ENCODE data around the gene APOE. TPM values are rescaled to one million over a fixed set of nuclear protein-coding genes. Genes with fewer than 3 reads are reported as not detected.
A peak's percentile ranks its signal among the peaks of the same experiment; 100 is the strongest.
"Not testable (repeated sequence)": the region's sequence is repeated elsewhere in the genome, so short reads cannot be mapped to it uniquely, and the experiment has no call there.

APOE gene
- total and polyA plus RNA-seq, 2 of the 8 experiments (the other 6 are each of a cell fraction or from before 2014, with no cell fraction given): 629 to 1,258 TPM

- H3K79me2 ChIP-seq (ENCODE audit: control insufficient read depth in 1 of 2, insufficient read depth in 2 of 2, low read length in 2 of 2); H3K27me3 ChIP-seq (replicated peaks in 1 of 4; ENCODE audit: control insufficient read depth in 3 of 4, extremely low read depth in 1 of 4, insufficient read depth in 3 of 4, low read length in 3 of 4); H4K20me1 ChIP-seq (replicated peaks in 1 of 2; ENCODE audit: control insufficient read depth in 1 of 2, insufficient read depth in 2 of 2, low read length in 2 of 2); H2BK120ac ChIP-seq (replicated peaks; ENCODE audit: low read depth, low read length); H3K23ac ChIP-seq (ENCODE audit: insufficient read length); H3K79me1 ChIP-seq (ENCODE audit: low read depth, low read length); H3K23me2 ChIP-seq (ENCODE audit: low read depth, low read length); H3K9me3 ChIP-seq (ENCODE audit: insufficient read depth in 2 of 2, low read depth in 1 of 2, low read length in 1 of 2); H3K14ac ChIP-seq (ENCODE audit: insufficient read length); H3K36me3 ChIP-seq (ENCODE audit: control insufficient read depth in 2 of 4, insufficient read depth in 4 of 4, low read length in 3 of 4); H4K8ac ChIP-seq (ENCODE audit: extremely low read depth, insufficient read depth, low read length): not testable (repeated sequence)
- peak within 1 kb of the TSS; percentile 75; the same call in 1 of the 2 replicates for H2BK12ac ChIP-seq (ENCODE audit: low read depth, low read length)
- peak within 1 kb of the TSS; percentile 41 to 76 (median 56) for H3K4me3 ChIP-seq (ENCODE audit: extremely low read depth in 1 of 4, insufficient read depth in 2 of 4, low read depth in 3 of 4, low read length in 4 of 4)
- peaks cover 4 to 17% (median 6%) of the 10 kb centered on the region in 4 experiments for H3K4me1 ChIP-seq (replicated peaks in 1 of 4; ENCODE audit: control insufficient read depth in 3 of 4, insufficient read depth in 4 of 4, low read length in 3 of 4)
- H2BK5ac ChIP-seq (ENCODE audit: low read depth, low read length): peak within 1 kb of the TSS; percentile 83
- peak within 1 kb of the TSS; percentile 27 for H4K5ac ChIP-seq (ENCODE audit: insufficient read length, low read depth, low read length)
- H3K4me2 ChIP-seq (ENCODE audit: insufficient read depth in 1 of 2, low read depth in 2 of 2, low read length in 2 of 2): peak within 1 kb of the TSS; percentile 70 to 89
- POLR2A ChIA-PET (ENCODE audit: partially characterized antibody): interaction anchor here (0.7 to 4.9 kb wide), 6 partner anchors 10 to 40 kb away, joined by 3 to 50 read pairs (median 6); partner anchors contain the start of genes APOE and CLPTM1
- H2AK5ac ChIP-seq (ENCODE audit: low read depth, low read length): 0 out of 2 replicates have a peak within 1 kb of the TSS, but pooled peaks have one; percentile 48
- H2BK20ac ChIP-seq (ENCODE audit: low read length): 0 out of 2 replicates have a peak within 1 kb of the TSS, but pooled peaks have one; percentile 61
- peak within 1 kb of the TSS; percentile 74 for H3K56ac ChIP-seq (replicated peaks; ENCODE audit: insufficient read length, low read depth, low read length)
- peak within 1 kb of the TSS; percentile 97; the same call in 1 of the 2 replicates for H2BK15ac ChIP-seq (ENCODE audit: low read length)
- H3K9ac ChIP-seq (replicated peaks in 1 of 4; ENCODE audit: extremely low read depth in 1 of 4, low read depth in 3 of 4, low read length in 3 of 4): peak within 1 kb of the TSS in 3 of 4 experiments; percentile 35 to 91 (median 71); a peak in 6 of 7 replicates
- DNase-seq (ENCODE audit: low read depth in 1 of 2, low spot score in 2 of 2) (peak; percentile 53 to 93), FAIRE-seq (peak; percentile 24)
- peak within 1 kb of the TSS; percentile 46 for H3K4ac ChIP-seq (replicated peaks; ENCODE audit: insufficient read length, low read depth, low read length)
- peak; percentile 95 for TF ChIP-seq RFX5 (IDR thresholded peaks at IDR 0.05; ENCODE audit: borderline replicate concordance, low read depth, low read length)
- peak; percentile 96 for TF ChIP-seq CREB1 (IDR thresholded peaks at IDR 0.05)
- TF ChIP-seq PHF8 (conservative IDR thresholded peaks at IDR 0.05; ENCODE audit: low read depth, low read length): peak; percentile 27; the same call in 1 of the 2 replicates
- TF ChIP-seq TBP (IDR thresholded peaks at IDR 0.05; ENCODE audit: low read depth, low read length): 0 out of 2 replicates have a peak, but pooled peaks have one; percentile 12
- TF ChIP-seq SP1 (IDR thresholded peaks at IDR 0.05; ENCODE audit: low read depth, low read length): peak; percentile 82
- TF ChIP-seq CHD2 (IDR thresholded peaks at IDR 0.05; ENCODE audit: low read length): peak; percentile 83
- peak; percentile 47 for TF ChIP-seq KDM4A (IDR thresholded peaks at IDR 0.05; ENCODE audit: low read depth, low read length, severe bottlenecking)
- TF ChIP-seq NRF1 (IDR thresholded peaks at IDR 0.05; ENCODE audit: low read depth, low read length): peak; percentile 12; the same call in 1 of the 2 replicates
- peak; percentile 16 for TF ChIP-seq ASH2L (IDR thresholded peaks at IDR 0.05; ENCODE audit: low read length)
- TF ChIP-seq POLR2A (IDR thresholded peaks at IDR 0.05; ENCODE audit: control extremely low read depth in 1 of 2, low read depth in 2 of 2, low read length in 2 of 2): peak; percentile 57 to 69
- TF ChIP-seq CEBPB (IDR thresholded peaks at IDR 0.05; ENCODE audit: low read depth, low read length): peak; percentile 60; the same call in 1 of the 2 replicates
- CTCF ChIA-PET (ENCODE audit: partially characterized antibody): interaction anchor here (0.8 to 4.4 kb wide), 3 partner anchors 9 to 38 kb away, joined by 3 to 13 read pairs (median 6); partner anchors contain the start of gene APOE
- H4K91ac ChIP-seq (replicated peaks; ENCODE audit: insufficient read length, low read length): peak within 1 kb of the TSS; percentile 36
- 2% methylated on average over 18 of the region's 28 CpGs; no CpG with 5 or more reads in 1 of the 2 experiments for WGBS, 2 experiments (ENCODE audit: extremely low coverage in 1 of 2, insufficient coverage in 1 of 2, insufficient read length in 1 of 2, insufficient replicate concordance in 2 of 2, low coverage in 1 of 2, low lambda C conversion rate in 2 of 2, missing lambda C conversion rate in 1 of 2)
- peak within 1 kb of the TSS; percentile 79 for H2AFZ ChIP-seq (ENCODE audit: low read length)
- peak within 1 kb of the TSS; percentile 71 for H3K27ac ChIP-seq (ENCODE audit: low read depth, low read length)
- peak within 1 kb of the TSS; percentile 95 for H3K18ac ChIP-seq (ENCODE audit: extremely low read depth, low read length)
Measured at GRCh38 chr19:44914433-44915206, 9.0 kb downstream of the APOE start, which contains the start of gene APOC1. TSS of gene APOC1 (plus strand) at chr19:44914608. CDS start at chr19:44914892, 284 bp downstream.

Measured in H1 (cell line).